Osteoblast (primary cell): ENCODE results near the gene NAA40. TPM values are rescaled to one million over a fixed set of nuclear protein-coding genes. Genes with fewer than 3 reads are reported as not detected.

ENCODE experiments used
- DNase-seq: peaks from one replicate; pipeline ENCODE4 v3.0.0; 2011; ENCODE audit warnings: low spot score, mixed read lengths; ENCODE audit not compliant: insufficient read length; ENCODE audit errors: missing footprints
- H2AFZ ChIP-seq: 2 replicates; pipeline ENCODE4 v1.6.0; 2011; ENCODE audit warnings: mild to moderate bottlenecking, low read length
- H3K27ac ChIP-seq: 2 replicates; pipeline ENCODE4 v1.5.1; 2011; ENCODE audit warnings: mild to moderate bottlenecking, low read depth, low read length, moderate library complexity
- H3K27me3 ChIP-seq: 2 replicates; pipeline ENCODE4 v1.6.0; 2012; ENCODE audit warnings: mild to moderate bottlenecking, control low read depth, inconsistent platforms, low read length, moderate library complexity; ENCODE audit not compliant: insufficient read depth
- H3K36me3 ChIP-seq: 2 replicates; pipeline ENCODE4 v1.5.1; 2011; ENCODE audit warnings: mild to moderate bottlenecking, low read length, control low read depth, moderate library complexity; ENCODE audit not compliant: insufficient read depth
- H3K4me1 ChIP-seq: 2 replicates; pipeline ENCODE4 v1.5.1; 2011; ENCODE audit warnings: mild to moderate bottlenecking, low read length, control low read depth, moderate library complexity; ENCODE audit not compliant: insufficient read depth
- H3K4me2 ChIP-seq: 2 replicates; pipeline ENCODE4 v1.6.0; 2011; ENCODE audit warnings: mild to moderate bottlenecking, low read length; ENCODE audit not compliant: insufficient read depth
- H3K4me3 ChIP-seq: fragments of 200-600 bp; sonication (generic); 3 replicates; pipeline ENCODE4 v1.5.1; 2012; ENCODE audit warnings: mild to moderate bottlenecking, low read length, inconsistent platforms; ENCODE audit not compliant: insufficient read depth
- H3K79me2 ChIP-seq: 2 replicates; pipeline ENCODE4 v1.6.0; 2012; ENCODE audit warnings: mild to moderate bottlenecking, low read length, control low read depth, inconsistent platforms; ENCODE audit not compliant: insufficient read depth
- H3K9me3 ChIP-seq: 2 replicates; pipeline ENCODE4 v1.5.1; 2011; ENCODE audit warnings: low read depth, low read length, control low read depth
- H4K20me1 ChIP-seq: 2 replicates; pipeline ENCODE4 v1.6.0; 2012; ENCODE audit warnings: mild to moderate bottlenecking, low read length, control low read depth; ENCODE audit not compliant: insufficient read depth
- CTCF ChIP-seq: IDR thresholded peaks from 2 replicates; pipeline ENCODE4 v1.5.1; 2011; ENCODE audit warnings: mild to moderate bottlenecking, low read depth, low read length, moderate library complexity; ENCODE audit errors: extremely low read depth
- total RNA-seq: library from RNA; depleted of rRNA; stranded (reverse); fragments of >200 nt; gene quantifications from 2 replicates; pipeline ENCODE4 v1.2.3, GENCODE V29; 2012

Gene NAA40
- total RNA-seq, 1 donor: 11.9 TPM

GRCh38 chr11:63920939-63921417 lies 17.8 kb upstream of the NAA40 start:
- Histone ChIP-seq H3K4me3 (no peak overlapping the region), H2AFZ (no peak overlapping the region), H3K4me1 (peaks cover 20% of the 10 kb centered on the region), H3K79me2 (no peaks in the 10 kb centered on the region), H3K9me3 (no peaks in the 10 kb centered on the region), H3K36me3 (no peaks in the 10 kb centered on the region), H3K4me2 (no peak overlapping the region), H3K27ac (no peak overlapping the region), H3K27me3 (no peaks in the 10 kb centered on the region), H4K20me1 (no peaks in the 10 kb centered on the region)
- peak; percentile 83 for DNase-seq
- peak; percentile 30 for TF ChIP-seq CTCF

GRCh38 chr11:63922673-63923192 lies 16.1 kb upstream of the NAA40 start:
- Histone ChIP-seq H3K4me1 (peaks cover 15% of the 10 kb centered on the region), H3K36me3 (no peaks in the 10 kb centered on the region), H2AFZ (no peak overlapping the region), H3K9me3 (no peaks in the 10 kb centered on the region), H3K27ac (no peak overlapping the region), H3K4me3 (no peak overlapping the region), H3K4me2 (no peak overlapping the region), H3K79me2 (no peaks in the 10 kb centered on the region), H4K20me1 (no peaks in the 10 kb centered on the region), H3K27me3 (no peaks in the 10 kb centered on the region)
- no peak for TF ChIP-seq CTCF
- DNase-seq: peak; percentile 73

DNA sequence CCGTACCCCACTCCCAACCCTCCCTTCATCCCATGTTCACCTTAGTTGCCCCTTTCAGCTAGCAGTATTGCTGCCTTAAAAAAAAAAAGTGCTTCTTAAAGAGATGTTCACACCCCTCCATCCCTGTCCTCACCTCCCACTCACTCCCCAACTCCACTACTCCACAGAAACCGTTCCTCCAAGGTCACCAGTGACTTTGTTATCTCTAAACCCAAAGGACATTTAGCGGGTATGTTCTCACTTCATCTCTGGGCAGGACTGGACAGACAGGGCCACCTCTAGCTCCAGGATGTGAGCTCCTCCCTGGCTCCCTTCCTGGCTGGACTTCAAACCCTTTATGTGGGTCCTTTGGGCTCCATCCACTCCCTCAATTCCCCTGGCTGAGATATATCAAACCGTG lies 15.5 kb upstream of the NAA40 start:
- TF ChIP-seq CTCF: no peak
- no peak overlapping the region for H3K4me3 ChIP-seq
- no peak overlapping the region for H2AFZ ChIP-seq
- H4K20me1 ChIP-seq: no peaks in the 10 kb centered on the region
- peaks cover 13% of the 10 kb centered on the region for H3K4me1 ChIP-seq
- peak; percentile 44 for DNase-seq
- no peak overlapping the region for H3K4me2 ChIP-seq
- H3K27ac ChIP-seq: no peak overlapping the region
- no peaks in the 10 kb centered on the region for H3K36me3 ChIP-seq
- H3K27me3 ChIP-seq: no peaks in the 10 kb centered on the region
- H3K79me2 ChIP-seq: no peaks in the 10 kb centered on the region
- no peaks in the 10 kb centered on the region for H3K9me3 ChIP-seq

DNA sequence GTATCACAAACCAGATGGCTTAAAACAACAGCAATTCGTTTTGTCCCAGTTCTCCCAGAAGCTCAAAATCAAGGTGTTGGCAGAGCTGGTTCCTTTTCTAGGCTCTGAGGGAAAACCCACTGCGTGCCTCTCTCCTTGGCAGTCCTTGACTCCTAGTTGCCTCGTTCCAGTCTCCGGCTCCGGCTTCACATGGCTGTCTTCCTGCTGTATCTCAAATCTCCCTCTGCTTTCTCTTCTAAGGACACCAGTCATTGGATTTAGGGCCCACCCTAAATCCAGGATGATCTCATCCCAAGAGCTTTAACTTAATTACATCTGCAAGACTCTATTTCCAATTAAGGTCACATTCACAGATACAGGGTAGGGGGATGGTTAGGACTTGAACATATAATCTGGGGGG lies 9.2 kb upstream of the NAA40 start:
- DNase-seq: no peak
- Histone ChIP-seq H2AFZ (no peak overlapping the region), H4K20me1 (no peaks in the 10 kb centered on the region), H3K27me3 (no peaks in the 10 kb centered on the region), H3K27ac (no peak overlapping the region), H3K9me3 (no peaks in the 10 kb centered on the region), H3K79me2 (no peaks in the 10 kb centered on the region), H3K4me3 (no peak overlapping the region), H3K4me2 (no peak overlapping the region), H3K4me1 (no peaks in the 10 kb centered on the region), H3K36me3 (no peaks in the 10 kb centered on the region)
- TF ChIP-seq CTCF: no peak
